Gastroesophageal sphincter (tissue), 3 donors: ENCODE results near the gene RAPGEFL1.
"Not testable (repeated sequence)": the region's sequence is repeated elsewhere in the genome, so short reads cannot be mapped to it uniquely, and the experiment has no call there.

Experiments
- CTCF ChIP-seq, 4 experiments: fragments of 200-600 bp in 2 of 4; fragments of 450-650 bp in 2 of 4; sonication (generic) in 1 of 4; IDR thresholded peaks; one replicate each; pipeline ENCODE4 v1.5.1; 2017 to 2019; ENCODE audit warnings: antibody characterized with exemption in 4 of 4, mild to moderate bottlenecking in 2 of 4, moderate library complexity in 2 of 4
- POLR2A ChIP-seq, 2 donors: fragments of 450-650 bp; IDR thresholded peaks; one replicate each; pipeline ENCODE4 v1.6.1; 2017; ENCODE audit warnings: antibody characterized with exemption in 2 of 2, mild to moderate bottlenecking in 2 of 2, moderate library complexity in 1 of 2
- POLR2AphosphoS5 ChIP-seq: sonication (generic); formaldehyde crosslinking; IDR thresholded peaks from one replicate; pipeline ENCODE4 v1.6.1; 2017; ENCODE audit warnings: antibody characterized with exemption

- not testable (repeated sequence) for TF ChIP-seq POLR2AphosphoS5; POLR2A (IDR thresholded peaks at IDR 0.05); CTCF (IDR thresholded peaks at IDR 0.05)
Measured at GRCh38 chr17:40143166-40143565, 34.1 kb upstream of the RAPGEFL1 start.
